Left ventricle myocardium inferior (tissue), 1 donor: Measurements from ENCODE around the gene FOXK1. TPM values are rescaled to one million over a fixed set of nuclear protein-coding genes. Genes with fewer than 3 reads are reported as not detected.

Experiments used
- DNase-seq: peaks from one replicate; pipeline ENCODE4 v3.0.0-alpha.2; 2020
- H3K27ac ChIP-seq: fragments of 200-600 bp; replicated peaks from 2 replicates; pipeline ENCODE4 v1.8.0; 2021
- H3K27me3 ChIP-seq: fragments of 200-600 bp; 2 replicates; pipeline ENCODE4 v1.8.0; 2021; ENCODE audit warnings: low read depth
- H3K36me3 ChIP-seq: fragments of 200-600 bp; 2 replicates; pipeline ENCODE4 v1.8.0; 2021
- H3K4me1 ChIP-seq: fragments of 200-600 bp; 2 replicates; pipeline ENCODE4 v1.8.0; 2021
- H3K4me3 ChIP-seq: fragments of 200-600 bp; 2 replicates; pipeline ENCODE4 v1.8.0; 2021; ENCODE audit warnings: mild to moderate bottlenecking, moderate library complexity
- H3K9me3 ChIP-seq: fragments of 200-600 bp; replicated peaks from 2 replicates; pipeline ENCODE4 v1.8.0; 2021
- intact Hi-C: fragments of 100-400 bp; cut with micrococcal nuclease; formaldehyde crosslinking; loops from one replicate; pipeline ENCODE4 v1.11.0; 2022
- total RNA-seq: library from RNA; stranded (reverse); fragmentation: NEBNext Ultra II Directional; extraction: Animal tissue kit (Norgen Biotek cat#: 25700); gene quantifications from one replicate; pipeline ENCODE4 v1.2.1, GENCODE V29; 2021
- TF ChIP-seq, protein P1 (sequence below): fragments of 200-600 bp; IDR thresholded peaks from 2 replicates; pipeline ENCODE4 v1.8.0; 2021; ENCODE audit warnings: antibody characterized with exemption, mild to moderate bottlenecking, borderline replicate concordance
- donor health status: DM: no; HTN: yes; CAD: no; lungs with severe emphysema.

Gene FOXK1
- total RNA-seq, 1 donor from 2014 or later: 18.3 TPM

DNA sequence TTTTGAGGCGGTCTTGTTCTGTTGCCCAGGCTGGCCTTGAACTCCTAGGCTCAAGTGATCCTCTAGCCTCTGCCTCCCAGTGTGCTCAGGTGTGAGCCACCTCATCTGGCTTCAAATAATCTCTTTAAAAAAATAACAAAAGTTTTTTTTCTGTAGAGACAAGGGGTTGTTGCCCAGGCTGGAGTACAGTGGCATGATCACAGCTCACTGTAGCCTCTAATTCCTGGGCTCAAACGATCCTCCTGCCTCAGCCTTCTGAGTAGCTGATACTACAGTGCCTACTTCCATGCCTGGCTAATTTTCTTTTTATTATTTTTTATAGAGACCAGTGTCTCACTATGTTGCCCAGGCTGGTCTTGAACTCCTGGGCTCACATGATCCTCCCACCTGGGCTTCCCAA, 11.7 kb downstream of the FOXK1 start:
- no peaks in the 10 kb centered on the region for H3K36me3 ChIP-seq
- no peak overlapping the region for H3K4me3 ChIP-seq
- TF ChIP-seq, protein P1, sequence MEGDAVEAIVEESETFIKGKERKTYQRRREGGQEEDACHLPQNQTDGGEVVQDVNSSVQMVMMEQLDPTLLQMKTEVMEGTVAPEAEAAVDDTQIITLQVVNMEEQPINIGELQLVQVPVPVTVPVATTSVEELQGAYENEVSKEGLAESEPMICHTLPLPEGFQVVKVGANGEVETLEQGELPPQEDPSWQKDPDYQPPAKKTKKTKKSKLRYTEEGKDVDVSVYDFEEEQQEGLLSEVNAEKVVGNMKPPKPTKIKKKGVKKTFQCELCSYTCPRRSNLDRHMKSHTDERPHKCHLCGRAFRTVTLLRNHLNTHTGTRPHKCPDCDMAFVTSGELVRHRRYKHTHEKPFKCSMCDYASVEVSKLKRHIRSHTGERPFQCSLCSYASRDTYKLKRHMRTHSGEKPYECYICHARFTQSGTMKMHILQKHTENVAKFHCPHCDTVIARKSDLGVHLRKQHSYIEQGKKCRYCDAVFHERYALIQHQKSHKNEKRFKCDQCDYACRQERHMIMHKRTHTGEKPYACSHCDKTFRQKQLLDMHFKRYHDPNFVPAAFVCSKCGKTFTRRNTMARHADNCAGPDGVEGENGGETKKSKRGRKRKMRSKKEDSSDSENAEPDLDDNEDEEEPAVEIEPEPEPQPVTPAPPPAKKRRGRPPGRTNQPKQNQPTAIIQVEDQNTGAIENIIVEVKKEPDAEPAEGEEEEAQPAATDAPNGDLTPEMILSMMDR: no peak
- peak overlapping the region; percentile 67 for H3K27ac ChIP-seq
- H3K27me3 ChIP-seq: no peaks in the 10 kb centered on the region
- intact Hi-C loops: no loop called here
- H3K4me1 ChIP-seq: peaks cover 70% of the 10 kb centered on the region
- no peak for DNase-seq
- H3K9me3 ChIP-seq: no peaks in the 10 kb centered on the region

DNA sequence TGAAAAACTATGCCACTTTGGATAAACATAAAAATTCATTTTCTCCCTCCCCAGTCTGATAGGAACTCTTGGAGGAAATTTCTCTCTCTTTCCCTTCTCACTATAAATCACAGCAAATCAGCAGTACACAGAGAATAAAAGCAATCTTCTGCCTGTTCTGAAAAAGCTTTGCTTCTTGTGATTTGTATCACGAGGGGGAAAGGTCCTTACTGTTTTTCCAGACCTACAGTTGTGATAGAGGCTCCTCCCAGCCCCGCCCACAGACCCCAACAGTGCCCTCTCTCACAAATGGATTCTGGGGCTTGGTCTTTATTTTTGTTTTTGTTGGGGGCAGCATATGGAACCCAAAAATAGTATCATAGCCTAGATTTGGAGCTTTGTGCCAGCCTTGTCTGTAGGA, 12.2 kb downstream of the FOXK1 start:
- TF ChIP-seq, protein P1: no peak
- Histone ChIP-seq H3K36me3 (no peaks in the 10 kb centered on the region), H3K4me1 (peaks cover 70% of the 10 kb centered on the region), H3K27ac (peak overlapping the region; percentile 67), H3K27me3 (no peaks in the 10 kb centered on the region), H3K4me3 (no peak overlapping the region), H3K9me3 (no peaks in the 10 kb centered on the region)
- intact Hi-C loops: no loop called here
- DNase-seq: no peak

DNA sequence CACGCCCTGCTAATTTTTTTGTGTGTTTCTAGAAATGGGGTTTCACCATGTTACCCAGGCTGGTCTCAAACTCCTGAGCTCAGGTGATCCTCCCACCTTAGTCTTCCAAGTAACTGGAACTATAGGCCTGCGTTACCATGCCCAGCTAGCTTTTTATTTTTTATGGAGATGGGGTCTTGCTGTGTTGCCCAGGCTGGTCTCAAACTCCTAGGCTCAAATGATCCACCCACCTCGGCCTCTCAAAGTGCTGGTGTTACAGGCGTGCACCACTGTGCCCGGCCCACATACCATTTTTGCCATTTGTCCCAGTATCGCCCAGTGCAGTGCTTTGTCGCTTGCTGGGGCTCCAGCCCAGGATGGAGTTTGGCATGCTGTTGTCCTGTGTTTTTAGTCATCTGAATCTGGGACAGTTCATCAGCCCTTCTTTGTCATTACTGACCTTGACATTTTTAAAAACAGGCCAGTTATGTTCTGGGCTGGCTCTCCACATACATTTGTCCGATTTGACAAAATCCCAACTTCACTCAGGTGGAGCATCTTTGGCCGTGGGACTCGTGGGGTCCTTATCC, 16.7 kb downstream of the FOXK1 start:
- intact Hi-C loops: no loop called here
- Histone ChIP-seq H3K4me3 (no peak overlapping the region), H3K9me3 (no peaks in the 10 kb centered on the region), H3K27me3 (no peaks in the 10 kb centered on the region), H3K4me1 (peaks cover 66% of the 10 kb centered on the region), H3K36me3 (no peaks in the 10 kb centered on the region), H3K27ac (no peak overlapping the region)
- DNase-seq: no peak
- TF ChIP-seq, protein P1: no peak

DNA sequence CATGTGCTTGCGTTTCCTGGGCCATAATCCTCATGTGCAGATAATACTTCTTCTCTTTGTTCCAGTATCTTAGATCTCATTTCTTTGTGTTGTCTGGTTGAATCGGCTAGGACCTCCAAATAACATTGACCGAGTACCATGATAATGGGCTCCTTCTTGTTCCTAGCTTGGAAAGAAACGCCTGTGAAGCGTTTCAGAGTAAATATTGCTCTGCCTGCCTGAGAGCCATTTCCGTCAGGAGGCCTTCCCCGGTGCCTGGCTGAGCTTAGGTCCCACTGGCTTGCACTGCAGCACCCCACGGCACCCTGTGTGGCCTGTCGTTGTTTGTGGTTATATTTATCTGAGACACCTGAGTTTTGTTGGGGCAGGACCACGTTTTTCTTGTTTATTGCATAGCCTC, 17.7 kb downstream of the FOXK1 start:
- Histone ChIP-seq H3K4me3 (no peak overlapping the region), H3K36me3 (no peaks in the 10 kb centered on the region), H3K27me3 (no peaks in the 10 kb centered on the region), H3K4me1 (peaks cover 65% of the 10 kb centered on the region), H3K27ac (no peak overlapping the region), H3K9me3 (no peaks in the 10 kb centered on the region)
- no peak for DNase-seq
- intact Hi-C loops: no loop called here
- TF ChIP-seq, protein P1: no peak

DNA sequence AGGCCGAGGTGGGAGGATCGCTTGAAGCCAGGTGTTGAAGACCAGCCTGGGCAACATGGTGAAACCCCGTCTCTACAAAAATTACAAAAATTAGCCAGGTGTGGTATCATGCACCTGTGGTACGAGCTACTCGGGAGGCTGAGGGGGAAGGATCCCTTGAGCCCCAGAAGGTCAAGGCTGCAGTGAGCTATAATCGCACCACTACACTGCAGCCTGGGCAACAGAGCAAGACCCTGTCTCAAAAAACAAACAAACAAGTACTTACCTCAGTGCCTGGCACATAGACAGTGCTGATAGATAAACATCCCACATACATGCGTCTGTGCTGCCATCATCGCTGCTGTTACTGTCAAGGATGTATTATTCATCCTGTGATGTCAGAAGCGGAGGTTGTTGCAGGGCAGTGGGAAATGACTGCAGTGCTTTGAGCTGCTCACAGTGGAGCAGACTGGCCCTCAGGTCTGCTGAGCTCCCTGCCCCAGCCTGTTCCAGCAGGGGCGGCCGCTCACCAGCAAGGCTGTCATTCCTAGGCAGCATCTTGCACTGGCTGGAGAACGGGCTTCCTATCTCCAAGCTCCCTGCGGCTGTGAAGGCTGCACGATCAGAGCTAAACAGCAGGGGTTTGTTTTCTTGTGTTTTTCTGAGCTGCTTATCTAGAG, 18.6 kb downstream of the FOXK1 start:
- no peak overlapping the region for H3K27ac ChIP-seq
- H3K36me3 ChIP-seq: no peaks in the 10 kb centered on the region
- no peaks in the 10 kb centered on the region for H3K27me3 ChIP-seq

More for the DNA sequence above, 18.6 kb downstream of the FOXK1 start:
- H3K4me3 ChIP-seq: no peak overlapping the region
- peaks cover 66% of the 10 kb centered on the region for H3K4me1 ChIP-seq
- TF ChIP-seq, protein P1: no peak
- no peaks in the 10 kb centered on the region for H3K9me3 ChIP-seq
- no peak for DNase-seq
- intact Hi-C loops: no loop called here
